ENCODE results near the gene POMT1. TPM values are rescaled to one million over a fixed set of nuclear protein-coding genes. Genes with fewer than 3 reads are reported as not detected.

Gene POMT1
- total and polyA plus RNA-seq, 2 of the 8 experiments (the other 6 are each of a cell fraction or from before 2014, with no cell fraction given) = 22.3 to 33.2 TPM

- H3K23ac ChIP-seq (ENCODE audit: insufficient read length) = no peak overlapping the region
- H3K4me3 ChIP-seq (ENCODE audit: extremely low read depth in 1 of 4, insufficient read depth in 2 of 4, low read depth in 3 of 4, low read length in 4 of 4) = no peak overlapping the region
- H3K9ac ChIP-seq (replicated peaks in 1 of 4; ENCODE audit: extremely low read depth in 1 of 4, low read depth in 3 of 4, low read length in 3 of 4) = no peak overlapping the region
- WGBS, 2 experiments (ENCODE audit: extremely low coverage in 1 of 2, insufficient coverage in 1 of 2, insufficient read length in 1 of 2, insufficient replicate concordance in 2 of 2, low coverage in 1 of 2, low lambda C conversion rate in 2 of 2, missing lambda C conversion rate in 1 of 2) = 86% methylated on average over 15 of the region's 15 CpGs; no CpG with 5 or more reads in 1 of the 2 experiments
- no peak overlapping the region for H2BK120ac ChIP-seq (replicated peaks; ENCODE audit: low read depth, low read length)
- no peaks in the 10 kb centered on the region for H3K27me3 ChIP-seq (replicated peaks in 1 of 4; ENCODE audit: control insufficient read depth in 3 of 4, extremely low read depth in 1 of 4, insufficient read depth in 3 of 4, low read length in 3 of 4)
- POLR2A ChIA-PET (ENCODE audit: partially characterized antibody) = interaction anchor here (0.6 to 3.8 kb wide), 4 partner anchors 9 to 72 kb away, joined by 3 to 24 read pairs (median 8); no protein-coding TSS in a partner anchor
- H2AK5ac ChIP-seq (ENCODE audit: low read depth, low read length) = no peak overlapping the region
- H3K4me1 ChIP-seq (replicated peaks in 1 of 4; ENCODE audit: control insufficient read depth in 3 of 4, insufficient read depth in 4 of 4, low read length in 3 of 4) = no peaks in the 10 kb centered on the region
- no peaks in the 10 kb centered on the region for H3K79me1 ChIP-seq (ENCODE audit: low read depth, low read length)
- H2BK12ac ChIP-seq (ENCODE audit: low read depth, low read length) = no peak overlapping the region
- H4K91ac ChIP-seq (replicated peaks; ENCODE audit: insufficient read length, low read length) = no peak overlapping the region
- H3K18ac ChIP-seq (ENCODE audit: extremely low read depth, low read length) = no peak overlapping the region
- FAIRE-seq = no peak
- no peak overlapping the region for H2BK15ac ChIP-seq (ENCODE audit: low read length)
- H4K20me1 ChIP-seq (replicated peaks in 1 of 2; ENCODE audit: control insufficient read depth in 1 of 2, insufficient read depth in 2 of 2, low read length in 2 of 2) = peaks cover 0 to 4% of the 10 kb centered on the region in 2 experiments
- H3K4me2 ChIP-seq (ENCODE audit: insufficient read depth in 1 of 2, low read depth in 2 of 2, low read length in 2 of 2) = no peak overlapping the region
- no peak overlapping the region for H3K4ac ChIP-seq (replicated peaks; ENCODE audit: insufficient read length, low read depth, low read length)
- peaks cover 3 to 5% of the 10 kb centered on the region in 2 experiments; a peak in 2 of 4 replicates for H3K9me3 ChIP-seq (ENCODE audit: insufficient read depth in 2 of 2, low read depth in 1 of 2, low read length in 1 of 2)
- no peak overlapping the region for H4K5ac ChIP-seq (ENCODE audit: insufficient read length, low read depth, low read length)
- H2BK20ac ChIP-seq (ENCODE audit: low read length) = no peak overlapping the region
- CTCF ChIA-PET (ENCODE audit: partially characterized antibody) = interaction anchor here (0.5 to 1.3 kb wide), 5 partner anchors 10 to 332 kb away, joined by 3 to 4 read pairs (median 3); partner anchors contain the start of gene POMT1
- no peaks in the 10 kb centered on the region for H3K23me2 ChIP-seq (ENCODE audit: low read depth, low read length)
- H3K14ac ChIP-seq (ENCODE audit: insufficient read length) = no peak overlapping the region
- DNase-seq (ENCODE audit: low read depth in 1 of 2, low spot score in 2 of 2) = no peak
- no peaks in the 10 kb centered on the region for H3K79me2 ChIP-seq (ENCODE audit: control insufficient read depth in 1 of 2, insufficient read depth in 2 of 2, low read length in 2 of 2)
- no peak overlapping the region for H2BK5ac ChIP-seq (ENCODE audit: low read depth, low read length)
- H4K8ac ChIP-seq (ENCODE audit: extremely low read depth, insufficient read depth, low read length) = no peak overlapping the region; the same call in 1 of the 2 replicates
- peaks cover 18 to 59% (median 38%) of the 10 kb centered on the region in 4 experiments for H3K36me3 ChIP-seq (ENCODE audit: control insufficient read depth in 2 of 4, insufficient read depth in 4 of 4, low read length in 3 of 4)
- H2AFZ ChIP-seq (ENCODE audit: low read length) = no peak overlapping the region
- no peak overlapping the region for H3K27ac ChIP-seq (ENCODE audit: low read depth, low read length)
- no peak overlapping the region for H3K56ac ChIP-seq (replicated peaks; ENCODE audit: insufficient read length, low read depth, low read length)
- TF ChIP-seq NRF1 (IDR thresholded peaks at IDR 0.05; ENCODE audit: low read depth, low read length) (no peak), HDAC2 (IDR thresholded peaks at IDR 0.05; ENCODE audit: borderline replicate concordance in 1 of 2, low read depth in 2 of 2, low read length in 2 of 2) (no peak), SP1 (IDR thresholded peaks at IDR 0.05; ENCODE audit: low read depth, low read length) (no peak), BRCA1 (IDR thresholded peaks at IDR 0.05; ENCODE audit: low read depth, low read length) (no peak), YY1 (IDR thresholded peaks at IDR 0.05; ENCODE audit: low read depth, low read length) (no peak), TCF12 (IDR thresholded peaks at IDR 0.05; ENCODE audit: low read depth, low read length) (no peak), TBP (IDR thresholded peaks at IDR 0.05; ENCODE audit: low read depth, low read length) (no peak), KDM4A (IDR thresholded peaks at IDR 0.05; ENCODE audit: low read depth, low read length, severe bottlenecking) (no peak), TEAD4 (IDR thresholded peaks at IDR 0.05; ENCODE audit: low read depth, low read length) (no peak), RNF2 (IDR thresholded peaks at IDR 0.05; ENCODE audit: borderline replicate concordance, low read depth, low read length, missing control alignments, poor library complexity, severe bottlenecking) (no peak), POLR2AphosphoS5 (IDR thresholded peaks at IDR 0.05; ENCODE audit: low read depth, low read length) (no peak), ATF3 (IDR thresholded peaks at IDR 0.05; ENCODE audit: insufficient read depth, low read depth, low read length) (no peak), FOSL1 (IDR thresholded peaks at IDR 0.05; ENCODE audit: insufficient read depth, low read depth, low read length) (no peak), SIRT6 (IDR thresholded peaks at IDR 0.05; ENCODE audit: low read length) (no peak)
Observed at GRCh38 chr9:131513177-131513576, 10.5 kb downstream of the POMT1 start.
